ENCODE data around the gene MAEA. TPM values are rescaled to one million over a fixed set of nuclear protein-coding genes. Genes with fewer than 3 reads are reported as not detected.

Gene MAEA
- total and polyA plus RNA-seq, 10 of the 15 experiments (the other 5 are each of a cell fraction or from before 2014, with no cell fraction given) = 3.6 to 67.1 (median 54.6) TPM

GRCh38 chr4:1325176-1325480, 35.4 kb downstream of the MAEA start:
- no peak overlapping the region for H2AFZ ChIP-seq (ENCODE audit: control insufficient read depth, low read depth, low read length)
- no peak overlapping the region for H3K4me3 ChIP-seq
- RAD21 ChIA-PET (ENCODE audit: unreplicated experiment) = no interaction called here
- no TSS peak for BruUV-seq (replicated peaks)
- TF ChIP-seq STAT3 (IDR thresholded peaks at IDR 0.05; ENCODE audit: low read depth, low read length) (no peak), SMAD1 (IDR thresholded peaks at IDR 0.05; ENCODE audit: low read depth, partially characterized antibody) (no peak), SMC3 (IDR thresholded peaks at IDR 0.05; ENCODE audit: borderline replicate concordance, low read length) (no peak), CREB1 (IDR thresholded peaks at IDR 0.05; ENCODE audit: low read depth) (no peak), USF2 (IDR thresholded peaks at IDR 0.05; ENCODE audit: borderline replicate concordance, low read depth, low read length) (no peak), IKZF1 (conservative IDR thresholded peaks at IDR 0.05) (no peak), JUNB (IDR thresholded peaks at IDR 0.05) (no peak), POLR2AphosphoS5 (IDR thresholded peaks at IDR 0.05; ENCODE audit: low read length) (no peak), HDAC6 (IDR thresholded peaks at IDR 0.05; ENCODE audit: unreplicated experiment) (no peak)
- no peaks in the 10 kb centered on the region for H3K9me3 ChIP-seq (replicated peaks; ENCODE audit: control insufficient read depth, insufficient read depth, low read length)
- in situ Hi-C loops (cut with MboI) = no loop called here
- no peaks in the 10 kb centered on the region for H4K20me1 ChIP-seq (ENCODE audit: control insufficient read depth, insufficient read depth)
- H3K9ac ChIP-seq (ENCODE audit: control insufficient read depth, insufficient read depth, low read length) = no peak overlapping the region
- no peak overlapping the region for H3K4me2 ChIP-seq (ENCODE audit: control insufficient read depth, insufficient read depth)
- intact Hi-C loops (cut with micrococcal nuclease; ENCODE audit: unreplicated experiment) = no loop called here
- CTCF ChIA-PET = no interaction called here
- POLR2A ChIA-PET = no interaction called here
- no peaks in the 10 kb centered on the region for H3K79me2 ChIP-seq (ENCODE audit: control insufficient read depth, insufficient read depth, low read length)
- DNase-seq (ENCODE audit: low read depth, low spot score) = no peak
- no peak for FAIRE-seq
- H3K27me3 ChIP-seq (replicated peaks in 1 of 2; ENCODE audit: control insufficient read depth in 2 of 2, insufficient read depth in 2 of 2, low read length in 1 of 2) = no peaks in the 10 kb centered on the region
- 99% methylated on average over 11 of the region's 11 CpGs for WGBS (ENCODE audit: insufficient coverage, insufficient replicate concordance, low lambda C conversion rate, missing lambda C conversion rate)
- H3K27ac ChIP-seq (ENCODE audit: control insufficient read depth, insufficient read depth) = no peak overlapping the region
- SMC1A ChIA-PET (ENCODE audit: uncharacterized antibody, unreplicated experiment) = no interaction called here
- peaks cover 4 to 33% of the 10 kb centered on the region in 2 experiments; a peak in 3 of 4 replicates for H3K36me3 ChIP-seq (ENCODE audit: control insufficient read depth in 2 of 2, insufficient read depth in 2 of 2, low read length in 1 of 2)
- ATAC-seq = no peak
- no peaks in the 10 kb centered on the region for H3K4me1 ChIP-seq (ENCODE audit: control insufficient read depth, insufficient read depth, low read length)

Data from GM12878 (cell line).